Measurements from ENCODE around the gene GPSM1. TPM values are rescaled to one million over a fixed set of nuclear protein-coding genes. Genes with fewer than 3 reads are reported as not detected.

GPSM1 gene
- total RNA-seq, 1 experiment from 2014 or later: 24.7 TPM

GRCh38 chr9:136372006-136372405 is 44.7 kb downstream of the GPSM1 start:
- no peak for TF ChIP-seq CTCF (conservative IDR thresholded peaks at IDR 0.05)
- H3K4me1 Mint-ChIP-seq: peaks cover 0 to 5% of the 10 kb centered on the region in 2 experiments; a peak in 1 of 4 replicates

More at GRCh38 chr9:136372006-136372405, 44.7 kb downstream of the GPSM1 start:
- Histone ChIP-seq H4K20me1 (ENCODE audit: control insufficient read depth, insufficient read depth, insufficient read length) (no peaks in the 10 kb centered on the region), H3K79me2 (ENCODE audit: insufficient read depth, low read length) (no peaks in the 10 kb centered on the region), H4K5ac (ENCODE audit: insufficient read length, low read depth, low read length) (no peak overlapping the region), H3K9ac (ENCODE audit: extremely low read depth, insufficient read length, low read length) (no peak overlapping the region), H2AK5ac (ENCODE audit: insufficient read length, low read length) (no peak overlapping the region), H3T11ph (ENCODE audit: low read length) (no peak overlapping the region), H3K14ac (ENCODE audit: insufficient read depth, low read length) (no peak overlapping the region), H3K9me3 (ENCODE audit: control insufficient read depth, low read depth, low read length) (no peaks in the 10 kb centered on the region), H4K91ac (ENCODE audit: insufficient read length, low read depth, low read length) (no peak overlapping the region), H2BK5ac (ENCODE audit: insufficient read length, low read length) (no peak overlapping the region), H2AFZ (ENCODE audit: low read length) (no peak overlapping the region), H3K23ac (ENCODE audit: insufficient read length, low read depth, low read length) (no peak overlapping the region), H2BK120ac (ENCODE audit: low read depth, low read length, poor library complexity, severe bottlenecking) (no peak overlapping the region), H3K27me3 (ENCODE audit: insufficient read depth, low read length) (no peaks in the 10 kb centered on the region), H2BK15ac (ENCODE audit: low read depth, low read length) (no peak overlapping the region), H3K23me2 (ENCODE audit: insufficient read length, low read depth, low read length, poor library complexity, severe bottlenecking) (no peaks in the 10 kb centered on the region), H3K27ac (ENCODE audit: insufficient read length, low read depth, low read length) (no peak overlapping the region), H2BK20ac (ENCODE audit: low read depth, low read length, poor library complexity, severe bottlenecking) (no peak overlapping the region), H3K4me1 (ENCODE audit: insufficient read depth, low read length) (no peaks in the 10 kb centered on the region), H3K56ac (ENCODE audit: insufficient read length, low read depth, low read length) (no peak overlapping the region), H3K4me2 (ENCODE audit: insufficient read depth, insufficient read length, low read length) (no peak overlapping the region), H3K18ac (ENCODE audit: insufficient read length, low read depth, low read length) (no peak overlapping the region), H2BK12ac (ENCODE audit: insufficient read length, low read depth, low read length) (no peak overlapping the region), H3K79me1 (ENCODE audit: insufficient read depth, low read depth, low read length, poor library complexity, severe bottlenecking) (no peaks in the 10 kb centered on the region), H4K8ac (replicated peaks; ENCODE audit: insufficient read length, low read depth, low read length) (no peak overlapping the region), H3K4ac (ENCODE audit: low read depth, low read length) (no peak overlapping the region)
- no CpG with 5 or more reads among the region's 21 CpGs for WGBS (ENCODE audit: extremely low coverage, insufficient read length, low lambda C conversion rate)
- H3K27me3 Mint-ChIP-seq (ENCODE audit: low read depth): no peaks in the 10 kb centered on the region
- no peaks in the 10 kb centered on the region for H3K9me3 Mint-ChIP-seq
- no peak overlapping the region for H3K27ac Mint-ChIP-seq
- peaks cover 0 to 14% (median 6%) of the 10 kb centered on the region in 3 experiments; a peak in 4 of 7 replicates for H3K36me3 Mint-ChIP-seq (ENCODE audit: insufficient read depth in 1 of 3, low read depth in 3 of 3)
- DNase-seq: no peak
- H3K4me3 Mint-ChIP-seq: no peak overlapping the region
